Neuron (in vitro differentiated cells): ENCODE results near the gene ARMC7.
"Not testable (repeated sequence)": the region's sequence is repeated elsewhere in the genome, so short reads cannot be mapped to it uniquely, and the experiment has no call there.

ENCODE experiments used
- H2AFZ ChIP-seq: one replicate; pipeline ENCODE4 v1.6.1; 2013; ENCODE audit warnings: low read depth, mild to moderate bottlenecking, inconsistent platforms, low read length, moderate library complexity
- H3K27me3 ChIP-seq: one replicate; pipeline ENCODE4 v1.6.1; 2013; ENCODE audit warnings: low read length; ENCODE audit not compliant: insufficient read depth
- H3K36me3 ChIP-seq: one replicate; pipeline ENCODE4 v1.6.1; 2013; ENCODE audit warnings: low read length; ENCODE audit not compliant: insufficient read depth
- H3K4me1 ChIP-seq: one replicate; pipeline ENCODE4 v1.6.1; 2013; ENCODE audit warnings: low read length; ENCODE audit not compliant: insufficient read depth
- H3K4me3 ChIP-seq: 2 replicates; pipeline ENCODE4 v1.5.1; 2013; ENCODE audit warnings: mild to moderate bottlenecking, low read length, moderate library complexity
- H3K9me3 ChIP-seq: one replicate; pipeline ENCODE4 v1.6.1; 2013; ENCODE audit warnings: low read length

ARMC7 gene

DNA sequence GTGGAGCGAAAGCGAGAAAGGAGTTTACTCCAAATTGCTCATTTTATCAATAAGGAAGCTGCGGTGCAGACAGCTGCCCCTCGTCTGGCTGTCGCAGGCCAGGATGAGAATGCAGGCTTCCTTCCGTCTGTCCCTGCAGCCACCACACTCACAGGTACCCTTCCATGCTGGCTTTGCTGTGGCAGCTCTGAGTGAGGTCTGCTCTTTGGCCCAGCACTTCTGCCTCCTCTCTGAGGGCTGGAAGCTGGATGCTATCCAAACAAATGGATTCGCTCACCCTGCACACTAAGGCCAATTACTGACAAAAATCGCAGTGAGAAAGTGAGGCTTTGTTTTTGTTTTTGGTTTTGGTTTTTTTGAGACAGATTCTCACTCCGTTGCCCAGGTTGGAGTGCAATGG lies 7.0 kb downstream of the ARMC7 start:
- Histone ChIP-seq H3K4me3 (no peak overlapping the region), H3K9me3 (no peaks in the 10 kb centered on the region), H3K36me3 (peaks cover 19% of the 10 kb centered on the region), H3K27me3 (no peaks in the 10 kb centered on the region), H2AFZ (no peak overlapping the region), H3K4me1 (no peaks in the 10 kb centered on the region)

DNA sequence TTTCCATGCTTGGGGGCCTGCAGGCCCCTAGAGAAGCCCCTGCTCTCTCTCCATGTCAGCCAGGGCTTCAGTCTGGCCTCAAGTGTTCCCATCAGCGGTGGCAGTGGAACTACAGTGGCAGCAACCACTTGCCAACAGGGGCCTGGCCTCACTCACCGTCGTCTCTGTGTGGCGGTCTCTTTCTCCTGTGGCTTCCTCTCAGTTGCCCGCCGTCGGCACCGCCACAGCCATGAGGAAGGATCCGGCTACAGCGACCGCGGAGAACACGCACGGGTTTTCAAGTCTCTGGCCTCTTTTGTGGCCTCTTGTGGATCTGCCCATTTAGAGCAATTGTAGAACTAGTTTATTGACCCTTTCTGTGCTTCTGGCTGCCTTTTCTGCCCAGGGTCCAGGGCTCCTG lies 8.5 kb downstream of the ARMC7 start:
- H3K9me3 ChIP-seq = no peaks in the 10 kb centered on the region
- peaks cover 19% of the 10 kb centered on the region for H3K36me3 ChIP-seq
- H3K4me1 ChIP-seq = no peaks in the 10 kb centered on the region

DNA sequence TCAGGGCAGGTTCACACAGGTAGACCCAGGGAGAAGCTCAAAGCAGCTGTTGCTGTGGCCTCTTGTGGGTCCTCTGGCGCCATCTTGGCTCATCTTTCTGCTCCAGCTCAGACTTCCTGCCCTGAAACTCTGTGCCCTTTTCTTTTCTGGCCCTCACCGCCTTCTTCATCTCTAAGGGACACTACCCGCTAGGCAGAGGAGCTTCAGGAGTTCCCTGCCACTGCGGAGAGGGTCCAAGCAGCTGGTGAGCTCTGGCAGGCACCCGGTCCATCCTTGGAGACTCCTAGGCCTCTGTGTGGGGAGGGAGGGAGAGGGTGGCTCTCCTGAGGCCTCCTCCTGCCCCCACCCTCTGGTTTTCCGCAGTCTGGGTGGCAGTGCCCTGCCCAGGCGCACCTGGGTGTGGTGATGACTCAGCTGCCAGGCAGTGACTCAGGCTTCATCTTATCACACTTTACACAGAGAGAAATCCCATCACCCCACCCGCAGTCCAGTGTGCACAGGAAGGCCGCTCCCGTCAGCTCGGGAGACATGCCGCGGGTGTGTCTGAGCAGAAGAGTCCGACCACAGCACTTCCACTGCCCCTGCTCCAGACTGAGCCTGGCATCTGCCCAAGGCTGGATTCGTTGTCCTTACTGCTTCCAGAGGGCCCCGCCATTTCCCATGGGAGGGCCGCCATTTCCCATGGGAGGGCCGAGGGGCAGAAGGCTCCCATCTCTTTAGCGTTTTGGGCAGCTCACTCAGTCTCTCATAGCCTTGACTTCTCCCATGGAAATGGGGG lies 14.5 kb downstream of the ARMC7 start:
- Histone ChIP-seq H3K36me3 (peaks cover 14% of the 10 kb centered on the region), H3K4me3 (no peak overlapping the region), H3K4me1 (no peaks in the 10 kb centered on the region), H3K9me3 (no peaks in the 10 kb centered on the region), H3K27me3 (no peaks in the 10 kb centered on the region), H2AFZ (no peak overlapping the region)

More for the DNA sequence above, 8.5 kb downstream of the ARMC7 start:
- no peaks in the 10 kb centered on the region for H3K27me3 ChIP-seq
- no peak overlapping the region for H3K4me3 ChIP-seq
- H2AFZ ChIP-seq = no peak overlapping the region

DNA sequence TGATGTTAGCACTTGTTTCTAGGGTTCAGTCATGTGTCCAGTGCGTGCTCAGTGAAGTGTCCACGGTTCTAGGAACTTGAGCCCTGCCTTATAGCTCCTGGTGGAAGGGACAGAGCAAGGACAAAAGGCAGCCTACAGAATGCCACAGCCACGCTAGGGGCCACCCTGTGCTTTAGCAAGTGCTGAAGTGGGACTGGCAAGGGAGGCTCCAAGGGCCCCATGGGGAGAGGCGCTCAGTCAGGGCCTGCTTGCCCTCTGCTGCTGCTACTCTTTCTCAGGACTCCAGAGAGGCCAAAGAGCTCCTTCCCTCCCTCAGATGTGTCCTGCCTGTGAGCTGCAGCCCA lies 15.0 kb downstream of the ARMC7 start:
- H3K4me3 ChIP-seq = no peak overlapping the region
- H3K9me3 ChIP-seq = no peaks in the 10 kb centered on the region
- no peaks in the 10 kb centered on the region for H3K4me1 ChIP-seq
- H3K27me3 ChIP-seq = no peaks in the 10 kb centered on the region
- H2AFZ ChIP-seq = no peak overlapping the region
- H3K36me3 ChIP-seq = peaks cover 19% of the 10 kb centered on the region

DNA sequence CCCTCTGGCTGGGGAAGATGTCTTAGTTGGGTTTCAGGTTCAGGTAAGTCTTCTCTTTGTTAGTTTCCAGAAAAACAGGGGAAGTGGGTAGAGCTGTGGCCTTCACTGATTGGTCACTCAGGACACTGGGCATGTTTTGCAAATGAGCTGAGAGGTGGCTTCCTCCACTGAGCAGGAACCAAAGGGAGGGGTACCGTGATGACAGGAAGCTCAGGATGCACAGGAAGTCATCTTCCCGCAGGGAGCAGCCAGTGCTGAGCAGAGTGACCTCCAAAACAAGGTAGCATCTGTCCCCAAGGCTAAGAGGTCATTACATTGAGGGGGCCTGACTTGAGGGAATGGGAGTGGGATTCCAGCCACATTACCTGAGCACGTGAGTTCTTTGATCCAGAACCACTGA lies 16.2 kb downstream of the ARMC7 start:
- Histone ChIP-seq H3K36me3 (peaks cover 17% of the 10 kb centered on the region), H3K4me1 (peaks cover 8% of the 10 kb centered on the region), H3K27me3 (no peaks in the 10 kb centered on the region), H3K4me3 (no peak overlapping the region), H2AFZ (no peak overlapping the region), H3K9me3 (no peaks in the 10 kb centered on the region)

DNA sequence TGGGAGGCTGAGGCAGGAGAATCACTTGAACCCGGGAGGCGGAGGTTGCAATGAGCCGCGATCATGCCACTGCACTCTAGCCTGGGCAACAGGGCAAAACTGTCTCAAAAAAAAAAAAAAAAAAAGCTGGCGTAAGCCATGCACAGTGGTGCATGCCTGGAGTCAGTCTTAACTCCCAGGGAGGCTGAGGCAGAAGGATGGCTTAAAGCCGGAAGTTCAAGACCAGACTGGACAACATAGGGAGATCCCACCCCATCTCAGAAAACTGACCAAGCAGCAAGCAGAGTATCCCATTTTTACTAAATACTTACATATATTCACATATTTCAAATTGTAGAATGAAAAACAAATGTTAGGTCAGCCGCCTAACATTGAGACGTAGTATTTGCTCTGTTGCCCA lies 17.2 kb downstream of the ARMC7 start:
- H2AFZ ChIP-seq = no peak overlapping the region
- no peak overlapping the region for H3K4me3 ChIP-seq
- peaks cover 17% of the 10 kb centered on the region for H3K36me3 ChIP-seq
- H3K27me3 ChIP-seq = no peaks in the 10 kb centered on the region
- H3K9me3 ChIP-seq = no peaks in the 10 kb centered on the region
- peaks cover 8% of the 10 kb centered on the region for H3K4me1 ChIP-seq

DNA sequence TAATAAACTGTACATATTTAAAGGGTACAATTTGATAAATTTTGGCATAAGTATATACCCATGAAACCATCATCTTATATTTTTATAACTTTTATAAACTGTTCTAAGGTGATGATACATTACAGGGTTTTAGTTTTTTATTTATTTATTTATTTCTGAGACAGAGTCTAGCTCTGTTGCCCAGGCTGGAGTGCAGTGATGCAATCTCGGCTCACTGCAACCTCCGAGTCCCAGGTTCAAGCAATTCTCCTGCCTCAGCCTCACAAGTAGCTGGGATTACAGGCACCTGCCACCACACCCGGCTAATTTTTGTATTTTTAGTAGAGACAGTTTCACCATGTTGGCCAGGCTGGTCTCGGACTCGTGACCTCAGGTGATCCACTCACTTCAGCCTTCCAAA lies 18.2 kb downstream of the ARMC7 start:
- not testable (repeated sequence) for H2AFZ ChIP-seq, H3K4me1 ChIP-seq, H3K4me3 ChIP-seq, H3K27me3 ChIP-seq, H3K9me3 ChIP-seq
- peaks cover 17% of the 10 kb centered on the region for H3K36me3 ChIP-seq

DNA sequence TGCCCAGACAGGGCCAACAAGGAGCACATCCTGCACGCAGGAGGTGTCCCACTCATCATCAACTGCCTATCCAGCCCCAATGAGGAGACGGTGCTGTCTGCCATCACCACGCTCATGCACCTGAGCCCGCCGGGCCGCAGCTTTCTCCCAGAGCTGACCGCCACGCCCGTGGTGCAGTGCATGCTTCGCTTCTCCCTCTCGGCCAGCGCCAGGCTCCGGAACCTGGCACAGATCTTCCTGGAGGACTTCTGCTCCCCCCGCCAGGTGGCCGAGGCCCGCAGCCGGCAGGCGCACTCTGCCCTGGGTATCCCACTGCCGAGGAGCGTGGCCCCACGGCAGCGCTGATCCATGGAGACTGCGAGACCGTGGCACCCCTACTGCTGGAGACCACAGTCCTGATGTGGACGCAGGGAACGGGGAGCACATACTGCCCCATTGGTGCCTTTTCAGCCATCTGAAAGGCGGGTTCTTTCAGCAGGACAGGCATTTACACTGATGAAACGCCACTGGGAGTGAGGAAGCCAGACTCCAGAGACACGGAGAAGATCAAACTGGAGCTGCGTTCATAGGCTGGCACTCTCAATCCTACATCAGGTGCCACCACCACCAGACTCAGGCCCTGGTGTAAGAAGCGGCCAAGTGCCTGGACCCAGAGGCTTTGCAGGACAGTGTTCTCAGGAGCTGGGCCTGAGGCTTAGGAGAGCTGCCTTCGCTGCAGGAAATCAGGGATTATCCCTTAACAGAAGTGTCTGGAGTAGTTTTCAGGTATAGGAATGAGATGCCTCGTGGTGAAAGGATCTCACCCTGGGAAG lies 19.1 kb downstream of the ARMC7 start:
- Histone ChIP-seq H3K36me3 (peaks cover 17% of the 10 kb centered on the region), H3K4me3 (no peak overlapping the region)

DNA sequence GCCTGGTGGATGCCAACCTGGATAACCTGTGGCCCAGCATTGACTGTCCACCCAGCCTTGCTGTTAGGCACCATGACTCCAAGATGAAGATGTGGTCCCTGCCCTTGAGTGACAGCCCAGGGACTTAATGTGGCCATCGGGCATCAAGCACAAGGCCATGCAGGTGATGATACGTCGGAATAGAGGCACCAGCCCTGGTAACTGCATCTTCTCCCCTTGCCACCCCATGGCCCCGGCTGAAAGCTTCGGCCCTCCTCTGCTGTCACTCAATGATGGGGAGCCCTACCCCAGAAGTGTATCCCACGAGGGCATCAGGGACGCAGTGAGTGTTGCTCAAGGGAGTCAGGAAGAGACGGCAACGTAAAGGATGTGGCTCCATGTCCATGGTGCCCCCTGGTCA lies 19.8 kb downstream of the ARMC7 start:
- no peaks in the 10 kb centered on the region for H3K27me3 ChIP-seq
- H3K4me3 ChIP-seq = no peak overlapping the region
- peaks cover 17% of the 10 kb centered on the region for H3K36me3 ChIP-seq
- peaks cover 8% of the 10 kb centered on the region for H3K4me1 ChIP-seq
- H2AFZ ChIP-seq = no peak overlapping the region
- no peaks in the 10 kb centered on the region for H3K9me3 ChIP-seq

More for the DNA sequence above, 19.1 kb downstream of the ARMC7 start:
- Histone ChIP-seq H2AFZ (no peak overlapping the region), H3K9me3 (no peaks in the 10 kb centered on the region), H3K27me3 (no peaks in the 10 kb centered on the region), H3K4me1 (peaks cover 8% of the 10 kb centered on the region)

DNA sequence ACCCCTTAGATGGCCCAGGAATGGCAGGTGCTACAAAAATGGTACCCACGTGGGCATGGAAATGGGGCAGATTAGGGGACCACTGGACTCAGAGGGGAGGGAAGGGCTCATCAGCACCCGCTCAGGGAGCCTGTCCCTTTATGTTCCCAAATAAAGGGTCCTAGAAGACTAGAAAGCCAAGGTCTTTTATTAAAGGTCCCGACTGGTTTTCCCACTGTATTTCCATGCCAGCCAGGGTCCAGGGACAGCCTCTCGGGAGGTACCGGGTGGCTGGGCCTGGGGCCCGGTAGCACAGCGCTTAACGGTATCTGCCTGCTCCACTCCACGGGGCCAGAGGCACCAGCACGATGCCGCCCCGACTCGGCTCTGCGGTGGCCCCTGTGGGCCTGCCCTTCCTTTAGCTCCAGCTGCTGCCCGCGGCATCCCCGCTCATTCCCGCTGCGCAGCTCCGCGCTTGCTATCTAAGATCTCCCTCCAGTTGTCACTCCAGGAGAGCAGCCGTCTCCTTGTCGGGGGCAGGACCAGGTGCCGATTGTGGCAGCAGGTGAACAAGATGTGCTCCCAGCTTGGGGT lies 20.4 kb downstream of the ARMC7 start:
- Histone ChIP-seq H3K4me3 (peak overlapping the region; percentile 83), H3K27me3 (no peaks in the 10 kb centered on the region), H3K9me3 (no peaks in the 10 kb centered on the region), H3K36me3 (peaks cover 21% of the 10 kb centered on the region), H3K4me1 (peaks cover 8% of the 10 kb centered on the region), H2AFZ (no peak overlapping the region)

DNA sequence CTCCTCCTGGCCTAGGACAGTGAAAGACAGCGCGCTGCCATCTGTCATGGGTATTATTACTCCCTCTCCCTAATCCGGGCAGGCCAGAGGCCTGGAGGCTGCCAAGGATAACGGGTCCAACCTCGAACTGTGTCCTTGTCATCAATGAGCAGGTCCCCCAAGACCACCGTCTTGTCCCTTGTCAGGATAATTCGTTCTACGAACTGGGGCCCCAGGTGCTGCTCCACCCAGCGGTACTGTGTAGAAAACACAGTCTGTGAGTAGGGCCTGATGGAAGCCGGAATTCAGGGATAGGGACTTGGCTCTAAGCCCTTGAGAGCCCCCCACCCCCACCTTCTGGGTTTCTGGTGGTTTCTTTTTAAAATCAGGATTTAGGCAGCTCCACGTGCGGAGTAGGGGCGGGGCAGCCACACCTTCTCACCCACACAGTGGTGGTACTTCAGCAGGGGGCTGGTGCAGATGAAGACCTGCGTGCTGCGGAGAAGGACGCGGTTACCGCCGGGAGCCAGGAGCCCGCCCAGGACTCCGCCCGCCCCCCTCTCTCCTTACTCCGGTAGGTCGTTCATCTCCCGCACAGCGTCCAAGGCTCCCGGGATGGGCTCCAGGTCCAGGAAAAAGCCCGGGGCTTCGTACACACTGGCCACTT lies 21.0 kb downstream of the ARMC7 start:
- H3K4me3 ChIP-seq = peak overlapping the region; percentile 83
- H3K27me3 ChIP-seq = no peaks in the 10 kb centered on the region
- peaks cover 8% of the 10 kb centered on the region for H3K4me1 ChIP-seq
- peak overlapping the region; percentile 78 for H2AFZ ChIP-seq
- H3K9me3 ChIP-seq = no peaks in the 10 kb centered on the region
- H3K36me3 ChIP-seq = peaks cover 27% of the 10 kb centered on the region

DNA sequence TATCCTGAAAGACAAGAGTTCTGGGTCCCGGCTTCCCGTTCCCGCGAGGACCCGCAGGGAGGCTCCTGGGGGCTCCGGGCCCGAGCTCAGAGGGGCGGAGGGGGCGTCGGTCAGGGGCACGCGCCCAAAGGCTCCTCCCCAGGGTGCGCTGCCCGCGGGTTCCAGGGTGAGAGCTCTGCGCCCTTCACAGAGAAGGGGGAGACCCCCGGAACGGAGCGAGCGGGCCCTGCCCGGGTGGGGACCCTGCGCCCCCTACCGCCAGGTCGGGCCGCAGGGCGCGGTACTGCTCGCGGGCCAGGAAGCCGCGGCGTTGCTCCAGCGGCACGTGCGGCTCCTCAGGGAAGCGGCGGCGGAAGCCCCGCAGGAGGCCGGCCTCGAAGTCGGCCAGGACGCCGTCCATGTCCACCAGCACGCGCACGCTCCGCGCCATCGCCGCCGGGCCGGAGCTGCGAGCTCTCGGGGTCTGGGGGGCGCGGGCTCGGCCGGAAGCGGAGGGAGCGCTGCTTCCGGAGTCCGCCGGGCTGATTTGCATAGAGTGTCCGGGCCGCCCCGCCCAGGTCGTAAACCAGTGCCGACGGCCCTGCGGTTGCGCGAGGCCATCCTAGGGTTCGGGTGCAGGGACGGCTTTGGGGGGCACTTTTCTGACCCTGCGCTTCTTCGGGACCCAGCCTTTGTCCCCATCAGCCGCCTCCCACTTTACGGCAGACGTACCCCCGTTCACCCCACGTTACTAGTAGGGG lies 21.7 kb downstream of the ARMC7 start, which contains the start of gene NT5C:
TSS of gene NT5C (minus strand) at position 465 of the 740 bp plus-strand sequence. CDS start at position 430, 35 bp downstream.
- Histone ChIP-seq H3K27me3 (no peaks in the 10 kb centered on the region), H3K36me3 (peaks cover 34% of the 10 kb centered on the region), H2AFZ (peak within 1 kb of the TSS; percentile 78), H3K9me3 (no peaks in the 10 kb centered on the region), H3K4me3 (peak within 1 kb of the TSS; percentile 83), H3K4me1 (peaks cover 8% of the 10 kb centered on the region)
